HL-60 (cell line): ENCODE results near the gene ZFP36L1.

Experiments used
- DNase-seq, 2 experiments: peaks; one replicate each; pipeline ENCODE4 v3.0.0-alpha.2; 2010 to 2020; ENCODE audit warnings: low read depth in 1 of 2, low spot score in 1 of 2
- H3K27ac ChIP-seq: fragments of 250-450 bp; sonication (Bioruptor Pico); replicated peaks from 2 replicates; pipeline ENCODE4 v1.5.1; 2020; ENCODE audit warnings: mild to moderate bottlenecking, moderate library complexity
- H3K27me3 ChIP-seq: fragments of 250-450 bp; sonication (Bioruptor Pico); 2 replicates; pipeline ENCODE4 v1.5.1; 2021; ENCODE audit warnings: mild to moderate bottlenecking, moderate library complexity; ENCODE audit not compliant: insufficient read depth, poor library complexity, severe bottlenecking
- H3K4me3 ChIP-seq: replicated peaks from 2 replicates; pipeline ENCODE4 v1.5.1; 2011; ENCODE audit warnings: mild to moderate bottlenecking, control low read depth, low read length; ENCODE audit not compliant: insufficient read depth
- CTCF ChIP-seq: IDR thresholded peaks from one replicate; pipeline ENCODE4 v1.5.1; 2011; ENCODE audit warnings: low read length, control low read depth, inconsistent platforms; ENCODE audit not compliant: insufficient read depth
- GABPA ChIP-seq: IDR thresholded peaks from 2 replicates; pipeline ENCODE4 v1.6.1; 2012; ENCODE audit warnings: low read depth
- POLR2AphosphoS5 ChIP-seq: IDR thresholded peaks from 2 replicates; pipeline ENCODE4 v1.6.1; 2012; ENCODE audit warnings: low read depth
- REST ChIP-seq: IDR thresholded peaks from 2 replicates; pipeline ENCODE4 v1.6.1; 2012; ENCODE audit warnings: low read depth; ENCODE audit not compliant: insufficient replicate concordance
- SPI1 ChIP-seq: IDR thresholded peaks from 2 replicates; pipeline ENCODE4 v1.6.1; 2012; ENCODE audit warnings: low read depth, mild to moderate bottlenecking, borderline replicate concordance

ZFP36L1 gene

GRCh38 chr14:68840454-68840853 lies 47.6 kb upstream of the ZFP36L1 start:
- TF ChIP-seq SPI1 (no peak), POLR2AphosphoS5 (no peak)
- DNase-seq, result no peak
- Histone ChIP-seq H3K4me3 (no peak overlapping the region), H3K27me3 (no peaks in the 10 kb centered on the region), H3K27ac (no peak overlapping the region)

- DNase-seq, result no peak
- no peak overlapping the region for H3K4me3 ChIP-seq
- H3K27ac ChIP-seq, result no peak overlapping the region
- no peaks in the 10 kb centered on the region for H3K27me3 ChIP-seq
- TF ChIP-seq GABPA (no peak), REST (no peak), SPI1 (no peak), POLR2AphosphoS5 (no peak), CTCF (no peak)
Observed at GRCh38 chr14:68836082-68836481, 43.2 kb upstream of the ZFP36L1 start.

- Histone ChIP-seq H3K27me3 (no peaks in the 10 kb centered on the region), H3K27ac (no peak overlapping the region), H3K4me3 (no peak overlapping the region)
- DNase-seq, result no peak
- TF ChIP-seq GABPA, result no peak
- no peak for TF ChIP-seq SPI1
- no peak for TF ChIP-seq CTCF
- no peak for TF ChIP-seq POLR2AphosphoS5
- TF ChIP-seq REST, result no peak
Observed at GRCh38 chr14:68834816-68835215, 41.9 kb upstream of the ZFP36L1 start.

- Histone ChIP-seq H3K27me3 (no peaks in the 10 kb centered on the region), H3K27ac (no peak overlapping the region), H3K4me3 (no peak overlapping the region)
- DNase-seq, result no peak
- no peak for TF ChIP-seq SPI1
- no peak for TF ChIP-seq CTCF
- no peak for TF ChIP-seq GABPA
- no peak for TF ChIP-seq POLR2AphosphoS5
- TF ChIP-seq REST, result no peak
Observed at GRCh38 chr14:68828698-68829097, 35.8 kb upstream of the ZFP36L1 start.
